GM10847 (cell line): ENCODE measurements around the gene COQ10A.

Experiments used
- POLR2A ChIP-seq: IDR thresholded peaks from 2 replicates; pipeline ENCODE4 v1.6.1; 2011; ENCODE audit not compliant: insufficient read length; ENCODE audit errors: extremely low read depth

COQ10A gene

GRCh38 chr12:56266693-56267442 is at the start of gene COQ10A:
COQ10A (plus strand) TSS chr12:56266942; CDS start chr12:56267119, 177 bp downstream.
- TF ChIP-seq POLR2A = peak; percentile 62

DNA sequence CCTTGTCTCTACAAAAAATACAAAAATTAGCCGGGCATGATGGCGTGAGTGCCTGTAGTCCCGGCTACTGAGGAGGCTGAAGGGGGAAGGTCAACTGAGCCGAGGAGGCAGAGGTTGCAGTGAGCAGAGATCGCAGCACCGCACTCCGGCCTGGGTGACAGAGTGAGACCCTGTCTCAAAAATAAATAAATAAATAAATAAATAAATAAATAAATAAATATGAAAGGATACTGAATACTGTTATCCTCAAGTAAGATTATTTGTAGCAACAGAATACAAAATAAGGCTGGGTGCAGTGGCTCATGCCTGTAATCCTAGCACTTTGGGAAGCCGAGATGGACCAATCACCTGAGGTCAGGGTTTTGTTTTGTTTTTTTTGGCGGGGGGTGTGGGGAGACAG is 46.9 kb upstream of the COQ10A start:
- no peak for TF ChIP-seq POLR2A

GRCh38 chr12:56220611-56221231 is 46.0 kb upstream of the COQ10A start:
- no peak for TF ChIP-seq POLR2A

DNA sequence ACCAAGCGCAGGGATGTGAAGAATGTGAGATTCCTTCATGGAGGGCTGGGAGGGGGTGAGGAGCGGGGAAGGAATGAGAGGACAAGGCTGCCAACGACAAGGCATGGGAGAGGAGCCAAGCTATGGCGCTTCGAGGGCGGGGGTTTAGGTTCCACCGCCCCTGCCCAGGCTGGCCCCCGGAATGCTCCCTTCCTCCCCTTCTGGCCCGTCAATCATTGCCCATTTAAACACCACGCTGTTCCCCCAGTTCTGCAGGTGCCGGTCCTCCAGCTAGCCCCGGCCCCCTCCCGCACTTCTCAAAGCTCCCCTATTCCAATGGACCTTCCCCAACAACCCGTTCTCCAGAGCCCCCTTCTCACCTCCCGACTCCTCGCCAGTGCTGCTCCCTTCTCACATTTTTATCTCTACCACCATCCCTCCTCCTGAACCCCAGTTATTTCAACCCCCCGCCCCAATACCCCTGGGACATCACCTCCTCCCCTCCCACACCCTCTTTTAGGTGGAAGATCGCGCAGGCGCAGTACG is 45.4 kb upstream of the COQ10A start:
- TF ChIP-seq POLR2A = no peak

DNA sequence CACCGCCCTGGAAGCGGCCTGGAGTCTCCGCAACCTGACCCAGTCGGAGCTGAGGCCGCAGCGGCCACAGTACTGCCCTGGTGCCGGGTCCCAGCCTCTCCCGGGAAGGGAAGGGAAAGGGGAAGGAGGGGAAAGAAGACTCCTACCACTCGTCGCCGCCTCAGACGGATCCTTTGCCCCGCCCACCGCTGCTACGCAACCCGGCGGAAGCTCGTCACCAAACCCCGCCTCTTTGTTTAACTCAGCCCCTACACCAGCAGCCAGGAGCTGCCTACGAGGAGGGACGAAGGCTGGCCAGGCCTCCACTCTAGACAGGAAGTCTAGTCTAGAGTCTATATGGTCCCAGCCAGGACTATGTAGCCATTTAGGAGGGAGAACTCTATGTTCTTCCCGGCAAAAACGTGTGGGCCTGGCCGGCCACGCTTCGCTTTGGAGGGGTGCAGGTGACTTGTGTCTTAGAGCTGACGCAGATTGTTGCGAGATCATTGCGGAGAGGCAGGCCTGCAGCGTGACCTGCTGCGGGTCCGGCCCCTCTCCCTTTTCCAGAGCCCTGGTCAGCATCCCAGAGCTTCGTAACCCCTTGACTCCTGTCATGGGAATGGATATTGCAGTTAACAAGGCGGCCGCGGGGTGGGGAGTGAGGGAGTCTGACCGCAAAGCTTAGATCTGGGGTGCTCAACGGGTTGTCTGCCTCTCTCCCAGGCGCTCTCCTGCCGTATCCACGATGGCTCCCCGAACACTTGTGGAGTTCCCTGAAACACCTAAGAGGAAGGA is 44.8 kb upstream of the COQ10A start, which contains the start of gene RNF41:
TSS of gene RNF41 (minus strand) at position 166 of the 774 bp plus-strand sequence. CDS start 7,875 bp downstream, outside the sequence.
- peak; percentile 84 for TF ChIP-seq POLR2A

GRCh38 chr12:56222531-56222895 is 44.2 kb upstream of the COQ10A start:
- TF ChIP-seq POLR2A = no peak

- TF ChIP-seq POLR2A = no peak
Observed at GRCh38 chr12:56223571-56224101, 43.1 kb upstream of the COQ10A start.

- peak; percentile 56 for TF ChIP-seq POLR2A
Observed at GRCh38 chr12:56224102-56224701, 42.5 kb upstream of the COQ10A start, which contains the start of gene NABP2. NABP2 (plus strand) TSS chr12:56224342; CDS start chr12:56224857, 515 bp downstream.

DNA sequence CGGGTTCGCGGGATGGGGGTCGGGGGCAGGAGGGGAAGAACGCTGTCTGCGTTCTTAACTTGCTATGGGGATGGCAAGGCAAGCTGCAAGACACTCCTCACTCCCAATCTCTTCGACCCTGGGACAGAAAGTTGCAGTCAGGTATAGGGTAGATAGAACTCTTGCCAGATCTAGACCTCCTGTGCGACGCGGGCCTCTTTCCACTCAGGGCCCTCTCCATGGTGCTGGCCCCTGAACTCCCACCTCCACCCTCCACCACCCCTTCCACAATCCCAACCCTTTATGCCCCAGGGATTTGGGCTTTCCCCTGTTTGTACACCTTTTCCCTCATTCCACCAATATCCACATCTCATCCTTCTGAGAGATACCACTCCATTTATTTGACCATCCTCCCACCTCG is 41.8 kb upstream of the COQ10A start:
- TF ChIP-seq POLR2A = no peak

DNA sequence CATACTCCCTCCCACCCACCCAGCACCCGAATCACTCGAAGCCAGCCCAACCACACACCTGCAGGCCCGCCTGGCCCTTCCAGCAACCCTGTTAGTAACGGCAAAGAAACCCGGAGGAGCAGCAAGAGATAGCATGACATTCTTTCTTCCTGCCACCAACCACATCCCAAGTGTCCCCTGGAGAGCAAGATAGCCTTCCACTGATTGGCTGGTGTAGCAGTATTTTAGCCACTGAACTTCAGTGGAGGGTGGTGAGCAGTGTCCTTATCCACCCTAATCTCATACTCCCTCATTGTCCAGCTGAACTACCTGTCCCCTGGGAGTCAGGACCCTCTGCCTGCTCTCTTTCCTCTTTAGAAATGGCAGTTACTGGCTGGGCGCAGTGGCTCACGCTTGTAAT is 37.7 kb upstream of the COQ10A start:
- TF ChIP-seq POLR2A = no peak

- TF ChIP-seq POLR2A = no peak
Observed at GRCh38 chr12:56229916-56230431, 36.8 kb upstream of the COQ10A start, which contains the start of gene SLC39A5. SLC39A5 (plus strand) TSS chr12:56230051; CDS start chr12:56231275, 1,224 bp downstream.

DNA sequence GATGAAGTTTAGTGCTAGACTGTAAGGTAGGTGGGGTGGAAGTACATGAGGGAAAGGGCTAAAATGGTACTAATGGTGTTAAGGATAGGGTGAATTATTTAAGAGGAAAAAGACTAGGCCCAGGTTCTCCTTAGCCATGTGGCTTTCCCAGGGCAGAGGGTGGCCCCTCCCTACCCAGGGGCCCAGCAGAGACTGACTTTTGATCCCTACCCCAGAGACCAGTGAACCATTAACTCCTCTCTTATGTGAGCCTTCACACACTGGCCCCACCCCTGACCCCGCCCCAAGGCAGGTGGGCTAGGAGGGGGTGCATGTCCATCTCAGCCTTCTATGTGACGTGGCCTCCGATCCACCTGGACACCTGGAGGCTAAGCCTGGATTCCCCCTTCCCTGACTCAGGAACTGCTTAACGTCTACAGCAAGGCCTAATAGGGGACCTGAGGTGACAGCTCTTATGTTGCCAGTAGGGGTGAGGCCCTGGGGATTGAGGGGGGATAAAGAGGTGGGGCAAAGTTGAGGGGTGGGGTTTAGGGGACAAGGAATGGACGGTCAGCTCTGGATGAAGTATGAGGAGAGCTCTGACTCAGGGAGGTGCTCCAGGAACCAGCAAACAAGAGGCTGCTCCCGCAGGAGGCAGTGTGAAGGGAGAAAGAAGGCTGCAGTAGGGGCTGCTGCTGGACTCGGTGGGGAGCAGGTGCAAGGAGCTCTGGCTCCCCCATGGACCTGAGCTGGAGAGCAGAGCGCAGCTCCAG is 36.1 kb upstream of the COQ10A start:
- TF ChIP-seq POLR2A = no peak

GRCh38 chr12:56231184-56231582 is 35.6 kb upstream of the COQ10A start:
- TF ChIP-seq POLR2A = no peak

GRCh38 chr12:56234746-56235436 is 31.9 kb upstream of the COQ10A start:
- TF ChIP-seq POLR2A = no peak

DNA sequence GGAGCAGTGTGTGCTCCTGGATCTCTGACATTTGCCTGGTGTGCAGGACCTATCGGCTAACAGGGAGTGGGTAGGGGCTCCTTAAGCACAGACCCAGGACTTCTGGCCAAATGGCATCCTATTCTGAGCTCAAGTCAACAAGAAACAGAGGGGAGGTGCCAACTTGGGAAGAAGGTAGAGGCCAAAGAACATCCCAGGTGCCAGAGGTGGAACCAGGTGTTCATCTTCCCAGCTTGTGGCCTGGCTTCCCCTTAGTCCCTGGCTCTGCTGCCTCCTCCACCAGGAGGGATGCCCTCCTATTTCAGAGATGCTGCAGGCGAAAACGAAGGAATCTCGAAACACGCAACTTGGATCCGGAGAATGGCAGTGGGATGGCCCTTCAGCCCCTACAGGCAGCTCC is 30.7 kb upstream of the COQ10A start:
- TF ChIP-seq POLR2A = no peak
